GM12872 (cell line): ENCODE data around the gene CTNS.

Experiments used
- CTCF ChIP-seq: IDR thresholded peaks from 3 replicates; pipeline ENCODE4 v1.5.1; 2011; ENCODE audit warnings: low read depth, mild to moderate bottlenecking, low read length, moderate library complexity; ENCODE audit not compliant: insufficient read depth

The CTNS gene

GRCh38 chr17:3672571-3672970, 36.0 kb downstream of the CTNS start:
- no peak for TF ChIP-seq CTCF

GRCh38 chr17:3675886-3676285, 39.3 kb downstream of the CTNS start:
- no peak for TF ChIP-seq CTCF

- no peak for TF ChIP-seq CTCF
These were observed 41.7 kb downstream of the CTNS start for GRCh38 chr17:3678095-3678820.

GRCh38 chr17:3678821-3679530, 42.4 kb downstream of the CTNS start:
- no peak for TF ChIP-seq CTCF

GRCh38 chr17:3679531-3680126, 43.1 kb downstream of the CTNS start:
- TF ChIP-seq CTCF, result no peak

- no peak for TF ChIP-seq CTCF
These were observed 44.5 kb downstream of the CTNS start for GRCh38 chr17:3681057-3681456.

GRCh38 chr17:3681565-3681964, 45.0 kb downstream of the CTNS start:
- TF ChIP-seq CTCF, result no peak
